Endothelial cell of umbilical vein (primary cell): ENCODE measurements around the gene SUGCT. TPM values are rescaled to one million over a fixed set of nuclear protein-coding genes. Genes with fewer than 3 reads are reported as not detected.

Experiments
- BruUV-seq: library from RNA; stranded (reverse); fragments of 400-500 nt; replicated peaks from 2 replicates; lab custom pipeline; 2021; lab: Mats Ljungman, UMichigan
- CTCF ChIA-PET: fragments of 300-600, 350-600 bp; sonication (Branson Sonifier 250); formaldehyde crosslinking; loops from one replicate; lab custom pipeline; 2021; ENCODE audit warnings: antibody characterized with exemption, inconsistent platforms; lab: Charles Lee
- POLR2A ChIA-PET: fragments of 300-600, 350-600 bp; sonication (Branson Sonifier 250); formaldehyde crosslinking; loops from one replicate; lab custom pipeline; 2021; ENCODE audit warnings: antibody characterized with exemption, inconsistent platforms; lab: Charles Lee
- DNase-seq: peaks from one replicate; pipeline ENCODE4 v3.0.0-alpha.2; 2011; ENCODE audit warnings: low read depth, low spot score
- FAIRE-seq: peaks from 2 replicates; lab custom pipeline; 2011; peaks lifted over from hg19 to GRCh38; lab: Jason Lieb, UNC
- H2AFZ ChIP-seq: 2 replicates; pipeline ENCODE4 v1.6.0; 2012; ENCODE audit warnings: low read depth, low read length, control low read depth, inconsistent platforms
- H3K27ac ChIP-seq: 2 replicates; pipeline ENCODE4 v1.5.1; 2011; ENCODE audit warnings: low read depth, mild to moderate bottlenecking, control low read depth, low read length, moderate library complexity; ENCODE audit not compliant: insufficient read depth
- H3K27me3 ChIP-seq, 2 experiments: 2 replicates each; pipeline versions ENCODE4 v1.6.0 to v1.6.1; 2011; ENCODE audit warnings: low read length in 2 of 2, mixed read lengths in 1 of 2; ENCODE audit not compliant: control insufficient read depth in 2 of 2, insufficient read depth in 2 of 2
- H3K36me3 ChIP-seq, 2 experiments: 2 replicates in 1 of 2; 3 replicates in 1 of 2; pipeline ENCODE4 v1.5.1; 2011; ENCODE audit warnings: low read length in 2 of 2, mild to moderate bottlenecking in 1 of 2, moderate library complexity in 1 of 2; ENCODE audit not compliant: control insufficient read depth in 2 of 2, insufficient read depth in 2 of 2; ENCODE audit errors: extremely low read depth in 1 of 2
- H3K4me1 ChIP-seq: 3 replicates; pipeline ENCODE4 v1.5.1; 2011; ENCODE audit warnings: mild to moderate bottlenecking, low read length; ENCODE audit not compliant: control insufficient read depth, insufficient read depth; ENCODE audit errors: extremely low read depth
- H3K4me2 ChIP-seq: 2 replicates; pipeline ENCODE4 v1.6.1; 2011; ENCODE audit warnings: low read length, control low read depth, mixed read lengths; ENCODE audit not compliant: insufficient read depth
- H3K4me3 ChIP-seq, 3 experiments: fragments of 200-600 bp in 1 of 3; sonication (generic), shearing (Covaris generic) in 1 of 3; replicated peaks in 1 of 3; 2 replicates each; pipeline ENCODE4 v1.5.1; 2011 to 2016; ENCODE audit warnings: control low read depth in 3 of 3, low read length in 3 of 3, mild to moderate bottlenecking in 2 of 3, inconsistent platforms in 1 of 3, low read depth in 1 of 3, moderate library complexity in 1 of 3; ENCODE audit not compliant: insufficient read depth in 1 of 3
- H3K79me2 ChIP-seq: 2 replicates; pipeline ENCODE4 v1.6.0; 2012; ENCODE audit warnings: low read length, inconsistent platforms; ENCODE audit not compliant: control insufficient read depth, insufficient read depth
- H3K9ac ChIP-seq: replicated peaks from 2 replicates; pipeline ENCODE3; 2011; ENCODE audit warnings: low read length, control low read depth; ENCODE audit not compliant: insufficient read depth; ENCODE audit errors: extremely low read depth
- H3K9me1 ChIP-seq: replicated peaks from 3 replicates; pipeline ENCODE4 v1.6.0; 2011; ENCODE audit warnings: mild to moderate bottlenecking, low read length; ENCODE audit not compliant: control insufficient read depth, insufficient read depth; ENCODE audit errors: extremely low read depth
- H3K9me3 ChIP-seq: replicated peaks from 2 replicates; pipeline ENCODE4 v1.5.1; 2012; ENCODE audit warnings: low read length, inconsistent platforms; ENCODE audit not compliant: control insufficient read depth, insufficient read depth
- H4K20me1 ChIP-seq: replicated peaks from 2 replicates; pipeline ENCODE3; 2011; ENCODE audit warnings: mild to moderate bottlenecking, low read length; ENCODE audit not compliant: control insufficient read depth, insufficient read depth; ENCODE audit errors: extremely low read depth
- CTCF ChIP-seq, 2 donors: IDR thresholded peaks; 1 replicate in 1 of 2; 2 replicates in 1 of 2; pipeline ENCODE4 v1.5.1; 2011; ENCODE audit warnings: low read length in 2 of 2, mild to moderate bottlenecking in 2 of 2, moderate library complexity in 2 of 2, control low read depth in 1 of 2, inconsistent platforms in 1 of 2, low read depth in 1 of 2; ENCODE audit not compliant: insufficient read depth in 1 of 2; ENCODE audit errors: extremely low read depth in 1 of 2
- EZH2 ChIP-seq: IDR thresholded peaks from 2 replicates; pipeline ENCODE4 v1.6.1; 2012; ENCODE audit warnings: borderline replicate concordance, low read depth, mild to moderate bottlenecking, moderate library complexity, low read length, inconsistent platforms; ENCODE audit not compliant: severe bottlenecking
- FOS ChIP-seq: IDR thresholded peaks from 2 replicates; pipeline ENCODE4 v1.6.1; 2011; ENCODE audit warnings: mild to moderate bottlenecking, low read length, moderate library complexity, borderline replicate concordance; ENCODE audit not compliant: insufficient read depth
- GATA2 ChIP-seq: IDR thresholded peaks from 2 replicates; pipeline ENCODE4 v1.7.0; 2011; ENCODE audit warnings: low read depth, mild to moderate bottlenecking, moderate library complexity, mixed read lengths, low read length; ENCODE audit not compliant: insufficient read length, insufficient read depth
- JUN ChIP-seq: IDR thresholded peaks from 2 replicates; pipeline ENCODE4 v1.6.1; 2011; ENCODE audit warnings: borderline replicate concordance, low read depth; ENCODE audit not compliant: insufficient read length, insufficient read depth
- MAX ChIP-seq: IDR thresholded peaks from 2 replicates; pipeline ENCODE4 v1.6.1; 2011; ENCODE audit not compliant: insufficient read depth, insufficient read length
- MYC ChIP-seq: IDR thresholded peaks from one replicate; pipeline ENCODE4 v1.6.1; 2011; ENCODE audit warnings: mild to moderate bottlenecking, low read depth, low read length
- POLR2A ChIP-seq: IDR thresholded peaks from 2 replicates; pipeline ENCODE4 v1.6.1; 2012; ENCODE audit warnings: low read depth, mild to moderate bottlenecking, control low read depth, low read length
- POLR2AphosphoS5 ChIP-seq: IDR thresholded peaks from 2 replicates; pipeline ENCODE4 v1.6.1; 2012; ENCODE audit warnings: low read depth, mild to moderate bottlenecking, control low read depth, low read length, moderate library complexity; ENCODE audit not compliant: insufficient read depth
- dilution Hi-C: fragments of 300-500 bp; cut with MboI; formaldehyde crosslinking; loops from one replicate; pipeline ENCODE4 v1.15.0; 2019; ENCODE audit warnings: low sequenced_read_pairs; ENCODE audit not compliant: extremely low pct_ligation_motif_present
- intact Hi-C: fragments of 100-400 bp; cut with micrococcal nuclease; formaldehyde crosslinking; loops from one replicate; pipeline ENCODE4 v1.10.0; 2022
- polyA plus RNA-seq, 4 experiments: library from polyadenylated mRNA; depleted of rRNA in 3 of 4; stranded (reverse) in 3 of 4; unstranded in 1 of 4; fragments of >200 nt; gene quantifications; 2 replicates each; pipeline versions ENCODE4 v1.2.1 to v1.2.3, GENCODE V29; 2011 to 2012; ENCODE audit warnings: missing spikeins in 1 of 4
- total RNA-seq: library from RNA; stranded (reverse); gene quantifications from 2 replicates; pipeline ENCODE4 v1.2.3, GENCODE V29; 2021

SUGCT gene
- total and polyA plus RNA-seq, 2 donors (not counting 3 experiments of a cell fraction or from before 2014, with no cell fraction given) = 1.2 to 1.4 TPM

GRCh38 chr7:40447345-40447744 lies 312.5 kb downstream of the SUGCT start:
- no peak overlapping the region for H3K9ac ChIP-seq
- no peaks in the 10 kb centered on the region for H3K9me1 ChIP-seq
- CTCF ChIA-PET = no interaction called here
- H2AFZ ChIP-seq = no peak overlapping the region
- no peaks in the 10 kb centered on the region for H3K9me3 ChIP-seq
- no peaks in the 10 kb centered on the region for H3K79me2 ChIP-seq
- no peak overlapping the region for H3K4me2 ChIP-seq
- dilution Hi-C loops (no loop called here), intact Hi-C loops (no loop called here)
- no peaks in the 10 kb centered on the region for H4K20me1 ChIP-seq
- no peaks in the 10 kb centered on the region for H3K4me1 ChIP-seq
- DNase-seq (no peak), FAIRE-seq (no peak)
- H3K4me3 ChIP-seq = no peak overlapping the region
- POLR2A ChIA-PET = no interaction called here
- no peaks in the 10 kb centered on the region for H3K36me3 ChIP-seq
- no TSS peak for BruUV-seq
- no peak overlapping the region for H3K27ac ChIP-seq
- H3K27me3 ChIP-seq = no peaks in the 10 kb centered on the region
- TF ChIP-seq MYC (no peak), MAX (no peak), JUN (no peak), FOS (no peak), CTCF (IDR thresholded peaks at IDR 0.05; ENCODE audit: extremely low read depth in 1 of 2, insufficient read depth in 1 of 2, low read depth in 1 of 2, low read length in 2 of 2) (no peak), POLR2AphosphoS5 (no peak), GATA2 (no peak), EZH2 (no peak), POLR2A (no peak)
